Measurements from ENCODE around the gene PCDHA1.
"Not testable (repeated sequence)": the region's sequence is repeated elsewhere in the genome, so short reads cannot be mapped to it uniquely, and the experiment has no call there.

PCDHA1 gene

GRCh38 chr5:140833993-140834392 lies 48.1 kb downstream of the PCDHA1 start, which contains the start of gene PCDHA7:
Gene PCDHA7, plus strand, starts transcription at chr5:140834269. Its CDS starts 115 bp downstream, at chr5:140834384.
- peak within 1 kb of the TSS; percentile 24 for H3K4me3 ChIP-seq (ENCODE audit: control insufficient read depth, low read depth, low read length)
- TF ChIP-seq, protein P1, sequence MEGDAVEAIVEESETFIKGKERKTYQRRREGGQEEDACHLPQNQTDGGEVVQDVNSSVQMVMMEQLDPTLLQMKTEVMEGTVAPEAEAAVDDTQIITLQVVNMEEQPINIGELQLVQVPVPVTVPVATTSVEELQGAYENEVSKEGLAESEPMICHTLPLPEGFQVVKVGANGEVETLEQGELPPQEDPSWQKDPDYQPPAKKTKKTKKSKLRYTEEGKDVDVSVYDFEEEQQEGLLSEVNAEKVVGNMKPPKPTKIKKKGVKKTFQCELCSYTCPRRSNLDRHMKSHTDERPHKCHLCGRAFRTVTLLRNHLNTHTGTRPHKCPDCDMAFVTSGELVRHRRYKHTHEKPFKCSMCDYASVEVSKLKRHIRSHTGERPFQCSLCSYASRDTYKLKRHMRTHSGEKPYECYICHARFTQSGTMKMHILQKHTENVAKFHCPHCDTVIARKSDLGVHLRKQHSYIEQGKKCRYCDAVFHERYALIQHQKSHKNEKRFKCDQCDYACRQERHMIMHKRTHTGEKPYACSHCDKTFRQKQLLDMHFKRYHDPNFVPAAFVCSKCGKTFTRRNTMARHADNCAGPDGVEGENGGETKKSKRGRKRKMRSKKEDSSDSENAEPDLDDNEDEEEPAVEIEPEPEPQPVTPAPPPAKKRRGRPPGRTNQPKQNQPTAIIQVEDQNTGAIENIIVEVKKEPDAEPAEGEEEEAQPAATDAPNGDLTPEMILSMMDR (IDR thresholded peaks at IDR 0.05; ENCODE audit: control insufficient read depth, insufficient read depth, low read depth, low read length, missing control alignments): no peak
- DNase-seq (ENCODE audit: low read depth): no peak

GRCh38 chr5:140834439-140835008 lies 48.6 kb downstream of the PCDHA1 start:
- H3K4me3 ChIP-seq (ENCODE audit: control insufficient read depth, low read depth, low read length): peak overlapping the region; percentile 24
- not testable (repeated sequence) for DNase-seq (ENCODE audit: low read depth)

DNA sequence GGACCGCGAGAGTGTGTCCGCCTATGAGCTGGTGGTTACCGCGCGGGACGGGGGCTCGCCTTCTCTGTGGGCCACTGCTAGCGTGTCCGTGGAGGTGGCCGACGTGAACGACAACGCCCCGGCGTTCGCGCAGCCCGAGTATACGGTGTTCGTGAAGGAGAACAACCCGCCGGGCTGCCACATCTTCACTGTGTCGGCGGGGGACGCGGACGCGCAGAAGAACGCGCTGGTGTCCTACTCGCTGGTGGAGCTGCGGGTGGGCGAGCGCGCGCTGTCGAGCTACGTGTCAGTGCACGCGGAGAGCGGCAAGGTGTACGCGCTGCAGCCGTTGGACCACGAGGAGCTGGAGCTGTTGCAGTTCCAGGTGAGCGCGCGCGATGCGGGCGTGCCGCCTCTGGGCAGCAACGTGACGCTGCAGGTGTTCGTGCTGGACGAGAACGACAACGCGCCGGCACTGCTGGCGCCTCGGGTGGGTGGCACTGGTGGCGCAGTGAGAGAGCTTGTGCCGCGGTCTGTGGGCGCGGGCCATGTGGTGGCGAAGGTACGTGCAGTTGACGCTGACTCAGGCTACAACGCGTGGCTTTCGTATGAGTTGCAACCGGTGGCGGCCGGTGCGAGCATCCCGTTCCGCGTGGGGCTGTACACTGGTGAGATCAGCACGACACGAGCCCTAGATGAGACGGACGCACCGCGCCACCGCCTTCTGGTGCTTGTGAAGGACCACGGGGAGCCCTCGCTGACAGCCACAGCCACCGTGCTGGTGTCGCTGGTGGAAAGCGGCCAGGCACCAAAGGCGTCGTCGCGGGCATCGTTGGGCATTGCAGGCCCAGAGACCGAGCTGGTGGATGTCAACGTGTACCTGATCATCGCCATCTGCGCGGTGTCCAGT lies 49.9 kb downstream of the PCDHA1 start:
- no peak for DNase-seq (ENCODE audit: low read depth)
- TF ChIP-seq, protein P1 (IDR thresholded peaks at IDR 0.05; ENCODE audit: control insufficient read depth, insufficient read depth, low read depth, low read length, missing control alignments): no peak
- no peak overlapping the region for H3K4me3 ChIP-seq (ENCODE audit: control insufficient read depth, low read depth, low read length)

GRCh38 chr5:140840978-140841962 lies 55.3 kb downstream of the PCDHA1 start, which contains the start of gene PCDHA8:
Gene PCDHA8, plus strand, starts transcription at chr5:140841187. Its CDS starts 135 bp downstream, at chr5:140841322.
- TF ChIP-seq, protein P1 (IDR thresholded peaks at IDR 0.05; ENCODE audit: control insufficient read depth, insufficient read depth, low read depth, low read length, missing control alignments): peak; percentile 64
- H3K4me3 ChIP-seq (ENCODE audit: control insufficient read depth, low read depth, low read length): peak within 1 kb of the TSS; percentile 25
- no peak for DNase-seq (ENCODE audit: low read depth)

DNA sequence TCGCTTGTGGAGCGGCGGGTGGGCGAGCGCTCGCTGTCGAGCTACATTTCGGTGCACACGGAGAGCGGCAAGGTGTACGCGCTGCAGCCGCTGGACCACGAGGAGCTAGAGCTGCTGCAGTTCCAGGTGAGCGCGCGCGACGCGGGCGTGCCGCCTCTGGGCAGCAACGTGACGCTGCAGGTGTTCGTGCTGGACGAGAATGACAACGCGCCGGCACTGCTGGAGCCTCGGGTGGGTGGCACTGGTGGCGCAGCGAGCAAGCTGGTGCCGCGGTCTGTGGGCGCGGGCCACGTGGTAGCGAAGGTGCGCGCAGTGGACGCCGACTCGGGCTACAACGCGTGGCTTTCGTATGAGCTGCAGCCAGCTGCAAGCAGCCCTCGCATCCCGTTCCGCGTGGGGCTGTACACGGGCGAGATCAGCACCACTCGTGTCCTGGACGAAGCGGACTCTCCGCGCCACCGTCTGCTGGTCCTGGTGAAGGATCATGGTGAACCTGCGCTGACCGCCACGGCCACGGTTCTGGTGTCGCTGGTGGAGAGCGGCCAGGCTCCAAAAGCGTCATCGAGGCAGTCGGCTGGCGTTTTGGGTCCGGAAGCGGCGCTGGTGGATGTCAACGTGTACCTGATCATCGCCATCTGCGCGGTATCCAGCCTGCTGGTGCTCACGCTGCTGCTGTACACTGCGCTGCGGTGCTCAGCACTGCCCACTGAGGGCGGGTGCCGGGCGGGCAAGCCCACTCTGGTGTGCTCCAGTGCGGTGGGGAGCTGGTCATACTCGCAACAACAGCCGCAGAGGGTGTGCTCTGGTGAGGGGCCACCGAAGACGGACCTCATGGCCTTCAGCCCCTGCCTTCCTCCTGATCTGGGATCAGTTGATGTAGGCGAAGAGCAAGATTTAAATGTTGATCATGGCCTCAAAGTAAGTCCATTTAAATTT lies 57.1 kb downstream of the PCDHA1 start:
- TF ChIP-seq, protein P1 (IDR thresholded peaks at IDR 0.05; ENCODE audit: control insufficient read depth, insufficient read depth, low read depth, low read length, missing control alignments): no peak

More for the DNA sequence above, 57.1 kb downstream of the PCDHA1 start:
- no peak for DNase-seq (ENCODE audit: low read depth)
- H3K4me3 ChIP-seq (ENCODE audit: control insufficient read depth, low read depth, low read length): no peak overlapping the region

Data from AG09309 (cell line).